ENCODE results near the gene SLCO2A1. TPM values are rescaled to one million over a fixed set of nuclear protein-coding genes. Genes with fewer than 3 reads are reported as not detected.

The SLCO2A1 gene
- total RNA-seq, 4 donors from 2014 or later = 15.0 to 33.0 (median 19.2) TPM

- Histone ChIP-seq H3K9me3 (no peaks in the 10 kb centered on the region), H3K27me3 (peaks cover 0 to 8% of the 10 kb centered on the region in 2 donors), H3K4me3 (no peak overlapping the region), H3K27ac (peak overlapping the region in 1 of 4 donors; percentile 7), H3K36me3 (no peaks in the 10 kb centered on the region), H3K4me1 (peaks cover 0 to 11% (median 0%) of the 10 kb centered on the region in 4 donors)
- TF ChIP-seq CTCF (IDR thresholded peaks at IDR 0.05) (no peak), POLR2A (IDR thresholded peaks at IDR 0.05) (no peak)
- DNase-seq = no peak
Measured at GRCh38 chr3:134031348-134031915, 1.7 kb upstream of the SLCO2A1 start.

DNA sequence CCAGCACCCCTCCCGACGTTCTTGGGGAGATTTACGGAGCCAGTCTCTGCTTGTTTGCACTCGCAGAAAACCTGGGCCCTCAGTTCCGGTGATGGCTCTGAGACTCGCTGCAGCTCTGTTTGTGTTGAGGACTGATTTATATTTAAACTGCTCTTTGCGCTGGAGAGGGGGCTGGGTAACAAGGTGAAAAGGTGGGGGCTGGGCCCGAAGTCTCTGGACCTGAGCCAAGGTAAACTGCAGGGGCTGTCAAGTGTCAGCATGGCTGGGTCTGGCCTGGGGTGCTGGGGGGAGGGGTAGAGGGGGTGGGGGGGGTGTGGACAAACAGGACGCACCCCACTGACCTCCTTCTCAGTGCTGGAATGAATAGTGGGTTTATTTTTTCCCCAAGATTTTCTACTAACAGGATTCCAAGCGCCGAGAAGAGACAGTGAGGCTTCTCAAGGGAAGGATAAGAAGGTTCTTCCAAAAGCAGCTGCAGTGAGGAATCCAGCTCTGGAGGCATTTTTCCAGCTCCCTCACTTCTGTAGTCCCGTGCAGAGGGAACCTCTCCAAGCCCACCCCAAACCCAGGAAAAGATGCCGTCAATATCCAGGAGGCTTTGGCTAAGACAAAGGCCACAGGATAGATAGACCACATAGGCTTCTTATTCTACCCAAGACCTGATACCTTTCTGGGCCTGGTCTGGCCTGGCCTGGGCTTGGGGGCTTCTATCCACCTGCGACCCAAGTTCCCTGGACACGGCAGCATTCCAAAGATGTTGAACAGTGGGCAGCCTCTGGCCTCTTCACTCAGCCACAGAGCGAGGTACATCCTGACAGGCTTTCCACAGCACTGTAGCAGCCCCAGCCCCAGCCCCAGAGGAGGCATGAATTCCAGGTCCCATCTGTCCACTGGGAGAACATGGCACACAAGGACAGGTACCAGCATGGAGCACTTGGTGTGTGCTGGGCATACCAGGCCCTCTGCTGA lies 938 bp upstream of the SLCO2A1 start:
- Histone ChIP-seq H3K9me3 (no peaks in the 10 kb centered on the region), H3K27me3 (peaks cover 0 to 8% of the 10 kb centered on the region in 2 donors), H3K4me1 (peaks cover 0 to 11% (median 0%) of the 10 kb centered on the region in 4 donors), H3K36me3 (no peaks in the 10 kb centered on the region), H3K27ac (peak overlapping the region in 2 of 4 donors; percentile 36 to 53), H3K4me3 (peak overlapping the region; percentile 33 to 81 (median 60))
- no peak for DNase-seq
- TF ChIP-seq CTCF (IDR thresholded peaks at IDR 0.05) (no peak), POLR2A (IDR thresholded peaks at IDR 0.05) (no peak)

- H3K27me3 ChIP-seq = peaks cover 0 to 8% of the 10 kb centered on the region in 2 donors
- H3K27ac ChIP-seq = peak overlapping the region; percentile 31 to 59 (median 44)
- H3K4me3 ChIP-seq = peak overlapping the region; percentile 33 to 81 (median 60)
- DNase-seq = peak in 1 of 3 donors; percentile 56
- H3K36me3 ChIP-seq = no peaks in the 10 kb centered on the region
- TF ChIP-seq CTCF (IDR thresholded peaks at IDR 0.05) (no peak), POLR2A (IDR thresholded peaks at IDR 0.05) (no peak)
- H3K9me3 ChIP-seq = no peaks in the 10 kb centered on the region
- peaks cover 0 to 11% (median 0%) of the 10 kb centered on the region in 4 donors for H3K4me1 ChIP-seq
Measured at GRCh38 chr3:134029256-134029733, 430 bp downstream of the SLCO2A1 start.

DNA sequence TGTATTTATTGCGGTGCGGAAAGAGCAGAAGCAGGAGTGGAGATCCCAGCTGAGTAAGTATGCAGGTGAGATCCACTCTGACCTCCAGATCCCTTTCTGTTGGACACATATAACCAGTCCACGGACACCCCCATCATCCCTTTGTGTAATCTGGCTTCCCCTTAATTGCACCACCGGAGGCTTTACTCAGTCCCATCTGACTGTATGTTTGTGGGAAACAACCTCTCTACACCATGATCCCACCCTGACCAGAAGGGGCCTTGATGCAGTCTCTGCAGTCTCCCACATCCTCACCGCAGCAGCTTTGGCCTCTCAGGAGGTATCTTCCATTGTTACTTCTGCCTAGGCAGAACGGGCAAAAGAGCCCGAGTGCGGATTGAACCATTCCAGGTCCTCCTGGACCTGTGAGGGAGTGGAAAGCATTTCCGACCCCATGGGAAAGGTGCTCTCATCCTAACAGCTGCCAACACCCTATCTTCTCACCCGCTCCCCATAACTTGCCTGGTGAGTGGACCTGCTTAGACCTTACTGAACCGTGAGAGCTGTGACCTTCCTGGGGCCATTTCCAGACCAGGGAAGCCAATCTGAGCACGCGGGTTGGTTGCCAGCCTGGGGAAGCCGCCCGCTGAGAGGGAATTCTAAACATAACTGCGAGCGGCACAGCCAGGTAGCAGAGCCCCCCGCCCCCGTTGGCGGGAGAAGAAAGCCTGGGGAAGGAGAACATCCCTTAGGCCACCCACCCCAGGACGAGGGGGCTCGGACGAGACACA lies 1.1 kb downstream of the SLCO2A1 start:
- TF ChIP-seq POLR2A (IDR thresholded peaks at IDR 0.05) (no peak), CTCF (IDR thresholded peaks at IDR 0.05) (no peak)
- DNase-seq = no peak
- H3K27ac ChIP-seq = peak overlapping the region in 1 of 4 donors; percentile 53

DNA sequence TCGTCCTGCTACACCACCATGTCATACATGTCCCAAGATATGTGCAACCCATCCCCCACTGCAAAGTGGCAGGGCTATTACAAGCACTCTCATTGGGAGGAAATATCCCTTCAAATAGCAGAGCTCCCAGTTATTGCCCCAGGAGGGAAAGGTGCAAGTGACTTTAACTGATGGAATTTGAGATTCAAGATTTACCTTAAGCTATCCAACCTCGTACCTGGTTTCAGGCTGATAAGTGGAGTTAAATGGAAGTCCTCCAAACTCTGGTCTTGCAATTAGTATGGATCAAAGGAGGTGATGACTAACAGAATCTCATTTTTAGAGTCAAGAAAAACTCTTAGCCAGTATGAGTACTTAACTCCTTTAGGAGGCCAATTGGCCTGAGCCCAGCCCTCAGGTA lies 2.1 kb downstream of the SLCO2A1 start:
- H3K27me3 ChIP-seq = peaks cover 0 to 8% of the 10 kb centered on the region in 2 donors

More for the DNA sequence above, 1.1 kb downstream of the SLCO2A1 start:
- Histone ChIP-seq H3K9me3 (no peaks in the 10 kb centered on the region), H3K36me3 (no peaks in the 10 kb centered on the region), H3K27me3 (peaks cover 0 to 8% of the 10 kb centered on the region in 2 donors), H3K4me3 (peak overlapping the region; percentile 6 to 81 (median 56)), H3K4me1 (peaks cover 0 to 11% (median 0%) of the 10 kb centered on the region in 4 donors)

More for the DNA sequence above, 2.1 kb downstream of the SLCO2A1 start:
- TF ChIP-seq POLR2A (IDR thresholded peaks at IDR 0.05) (no peak), CTCF (IDR thresholded peaks at IDR 0.05) (no peak)
- Histone ChIP-seq H3K36me3 (no peaks in the 10 kb centered on the region), H3K4me3 (peak overlapping the region in 1 of 4 donors; percentile 81), H3K9me3 (no peaks in the 10 kb centered on the region), H3K4me1 (peaks cover 0 to 11% (median 0%) of the 10 kb centered on the region in 4 donors), H3K27ac (no peak overlapping the region)
- no peak for DNase-seq

Measured in Peyer's patch (tissue), 4 donors.